GM13977 (cell line): ENCODE results near the gene GRM4.

Experiments
- DNase-seq: peaks from one replicate; pipeline ENCODE4 v3.0.0; 2012; ENCODE audit warnings: low spot score
- CTCF ChIP-seq: IDR thresholded peaks from 2 replicates; pipeline ENCODE4 v1.5.1; 2012; ENCODE audit warnings: mild to moderate bottlenecking, control low read depth; ENCODE audit not compliant: insufficient read depth; ENCODE audit errors: extremely low read depth, missing control alignments
- in situ Hi-C: fragments of 300-500 bp; cut with MboI; formaldehyde crosslinking; loops from one replicate; pipeline ENCODE4 v1.12.0; 2022; ENCODE audit warnings: low sequenced_read_pairs, low pct_unique_long_range_greater_than_20kb, mixed read lengths, inconsistent platforms; ENCODE audit not compliant: unreplicated experiment

GRM4 gene

GRCh38 chr6:33975661-33976436 lies 170.0 kb downstream of the GRM4 start:
- no peak for DNase-seq
- no peak for TF ChIP-seq CTCF
- in situ Hi-C loops: no loop called here

- TF ChIP-seq CTCF: no peak
- in situ Hi-C loops: no loop called here
- DNase-seq: no peak
Observed at GRCh38 chr6:33974471-33974870, 171.4 kb downstream of the GRM4 start.

- in situ Hi-C loops: no loop called here
- TF ChIP-seq CTCF: no peak
- DNase-seq: no peak
Observed at GRCh38 chr6:33974030-33974429, 171.9 kb downstream of the GRM4 start.

GRCh38 chr6:33971580-33971979 lies 174.3 kb downstream of the GRM4 start:
- DNase-seq: no peak
- TF ChIP-seq CTCF: no peak
- in situ Hi-C loops: no loop called here
